GM19035 (cell line): ENCODE results near the gene EIF5.

ENCODE experiments used
- ATAC-seq: cut with Tn5 transposase; IDR thresholded peaks from one replicate; pipeline ENCODE4 v1.9.1; 2021; ENCODE audit not compliant: unreplicated experiment

Gene EIF5

GRCh38 chr14:103392106-103392505, 58.1 kb downstream of the EIF5 start:
- no peak for ATAC-seq

GRCh38 chr14:103392572-103392971, 58.5 kb downstream of the EIF5 start:
- ATAC-seq = no peak

- ATAC-seq = no peak
These were observed 59.0 kb downstream of the EIF5 start for GRCh38 chr14:103393070-103393469.

GRCh38 chr14:103393676-103394626, 59.9 kb downstream of the EIF5 start:
- no peak for ATAC-seq
